Endometrial microvascular endothelial cells (primary cell): ENCODE results near the gene LRRC7. TPM values are rescaled to one million over a fixed set of nuclear protein-coding genes. Genes with fewer than 3 reads are reported as not detected.

Experiments
- in situ Hi-C: cut with HindIII; loops from 2 replicates; pipeline ENCODE4 v1.10.0; 2017; ENCODE audit warnings: low sequenced_read_pairs, low pct_unique_long_range_greater_than_20kb; ENCODE audit errors: inconsistent ontology term
- total RNA-seq: library from RNA; depleted of rRNA; stranded (reverse); fragments of >200 nt; gene quantifications from one replicate; pipeline ENCODE4 v1.2.3, GENCODE V29; 2015; ENCODE audit errors: inconsistent ontology term

LRRC7 gene
- total RNA-seq, 1 donor from 2014 or later = not detected

- in situ Hi-C loops = no loop called here
Observed at GRCh38 chr1:69573911-69574310, 6.2 kb downstream of the LRRC7 start.

GRCh38 chr1:69585666-69586065, 17.9 kb downstream of the LRRC7 start:
- in situ Hi-C loops = no loop called here

GRCh38 chr1:69587391-69587790, 19.7 kb downstream of the LRRC7 start:
- in situ Hi-C loops = no loop called here

- in situ Hi-C loops = no loop called here
Observed at GRCh38 chr1:69589799-69590198, 22.1 kb downstream of the LRRC7 start.

GRCh38 chr1:69592341-69592740, 24.6 kb downstream of the LRRC7 start:
- in situ Hi-C loops = no loop called here

GRCh38 chr1:69595486-69595885, 27.8 kb downstream of the LRRC7 start:
- in situ Hi-C loops = no loop called here

GRCh38 chr1:69611316-69611715, 43.6 kb downstream of the LRRC7 start:
- in situ Hi-C loops = no loop called here

GRCh38 chr1:69613414-69613813, 45.7 kb downstream of the LRRC7 start:
- in situ Hi-C loops = no loop called here

- in situ Hi-C loops = no loop called here
Observed at GRCh38 chr1:69638673-69639072, 71.0 kb downstream of the LRRC7 start.

GRCh38 chr1:69639159-69639558, 71.4 kb downstream of the LRRC7 start:
- in situ Hi-C loops = no loop called here

GRCh38 chr1:69643266-69643665, 75.5 kb downstream of the LRRC7 start:
- in situ Hi-C loops = no loop called here

GRCh38 chr1:69645477-69645876, 77.8 kb downstream of the LRRC7 start:
- in situ Hi-C loops = no loop called here

- in situ Hi-C loops = no loop called here
Observed at GRCh38 chr1:69648486-69648885, 80.8 kb downstream of the LRRC7 start.

- in situ Hi-C loops = no loop called here
Observed at GRCh38 chr1:69649383-69649990, 81.8 kb downstream of the LRRC7 start.

GRCh38 chr1:69650779-69651178, 83.1 kb downstream of the LRRC7 start:
- in situ Hi-C loops = no loop called here

- in situ Hi-C loops = no loop called here
Observed at GRCh38 chr1:69651656-69652055, 83.9 kb downstream of the LRRC7 start.

GRCh38 chr1:69657971-69658370, 90.2 kb downstream of the LRRC7 start:
- in situ Hi-C loops = no loop called here

- in situ Hi-C loops = no loop called here
Observed at GRCh38 chr1:69661686-69662085, 94.0 kb downstream of the LRRC7 start.

- in situ Hi-C loops = no loop called here
Observed at GRCh38 chr1:69662321-69662720, 94.6 kb downstream of the LRRC7 start.

- in situ Hi-C loops = no loop called here
Observed at GRCh38 chr1:69671363-69672010, 103.8 kb downstream of the LRRC7 start.

GRCh38 chr1:69673321-69673720, 105.6 kb downstream of the LRRC7 start:
- in situ Hi-C loops = no loop called here
